Left kidney (tissue), 2 donors: ENCODE data around the gene PXDN. TPM values are rescaled to one million over a fixed set of nuclear protein-coding genes. Genes with fewer than 3 reads are reported as not detected.

ENCODE experiments used
- DNase-seq: peaks from one replicate; pipeline ENCODE4 v3.0.0-alpha.2; 2013
- polyA plus RNA-seq: library from polyadenylated mRNA; unstranded; fragments of 120-200 nt; gene quantifications from one replicate; pipeline ENCODE4 v1.2.1, GENCODE V29; 2013; ENCODE audit not compliant: insufficient read length

PXDN gene
- polyA plus RNA-seq, 1 donor, result 154 TPM

- DNase-seq, result no peak
Measured at GRCh38 chr2:1610096-1610485, 134.2 kb downstream of the PXDN start.

GRCh38 chr2:1609485-1610095 is 134.7 kb downstream of the PXDN start:
- no peak for DNase-seq

GRCh38 chr2:1609040-1609439 is 135.3 kb downstream of the PXDN start:
- no peak for DNase-seq

GRCh38 chr2:1607971-1608688 is 136.2 kb downstream of the PXDN start:
- no peak for DNase-seq

- no peak for DNase-seq
Measured at GRCh38 chr2:1607236-1607920, 136.9 kb downstream of the PXDN start.

- no peak for DNase-seq
Measured at GRCh38 chr2:1606421-1607235, 137.7 kb downstream of the PXDN start.

- DNase-seq, result no peak
Measured at GRCh38 chr2:1606046-1606400, 138.3 kb downstream of the PXDN start.

GRCh38 chr2:1605102-1606045 is 138.9 kb downstream of the PXDN start:
- DNase-seq, result no peak

GRCh38 chr2:1603521-1603920 is 140.8 kb downstream of the PXDN start:
- DNase-seq, result no peak

- DNase-seq, result no peak
Measured at GRCh38 chr2:1603059-1603458, 141.3 kb downstream of the PXDN start.

GRCh38 chr2:1602278-1603010 is 141.9 kb downstream of the PXDN start:
- no peak for DNase-seq

GRCh38 chr2:1601471-1602277 is 142.6 kb downstream of the PXDN start:
- DNase-seq, result no peak

- no peak for DNase-seq
Measured at GRCh38 chr2:1601067-1601412, 143.3 kb downstream of the PXDN start.

GRCh38 chr2:1600191-1601066 is 143.9 kb downstream of the PXDN start:
- DNase-seq, result no peak

GRCh38 chr2:1599301-1600085 is 144.8 kb downstream of the PXDN start:
- no peak for DNase-seq

GRCh38 chr2:1598800-1599199 is 145.5 kb downstream of the PXDN start:
- no peak for DNase-seq

- no peak for DNase-seq
Measured at GRCh38 chr2:1598041-1598710, 146.1 kb downstream of the PXDN start.

GRCh38 chr2:1595274-1595673 is 149.0 kb downstream of the PXDN start:
- no peak for DNase-seq
